Memory B cell (primary cell): ENCODE data around the gene WDPCP.
"Not testable (repeated sequence)": the region's sequence is repeated elsewhere in the genome, so short reads cannot be mapped to it uniquely, and the experiment has no call there.

Experiments used
- ATAC-seq: fragments of 150-1000 bp; cut with Tn5 transposase; 2 replicates; pipeline ENCODE4 v1.10.0; 2021; ENCODE audit warnings: low read depth, mild to moderate bottlenecking, moderate library complexity
- DNase-seq, 2 donors: peaks; one replicate each; pipeline ENCODE4 v3.0.0; 2022; ENCODE audit warnings: low spot score in 2 of 2
- H3K27ac Mint-ChIP-seq: one replicate; pipeline ENCODE4 v1.8.0; 2022; ENCODE audit warnings: mild to moderate bottlenecking, moderate library complexity, mixed read lengths
- H3K27me3 Mint-ChIP-seq: one replicate; pipeline ENCODE4 v1.8.0; 2022; ENCODE audit warnings: mixed read lengths
- H3K36me3 Mint-ChIP-seq: one replicate; pipeline ENCODE4 v1.8.0; 2022; ENCODE audit warnings: mild to moderate bottlenecking, mixed read lengths
- H3K4me1 Mint-ChIP-seq: one replicate; pipeline ENCODE4 v1.8.0; 2022; ENCODE audit warnings: mixed read lengths
- H3K4me3 Mint-ChIP-seq: one replicate; pipeline ENCODE4 v1.8.0; 2022; ENCODE audit warnings: mild to moderate bottlenecking, moderate library complexity, mixed read lengths
- H3K9me3 Mint-ChIP-seq: one replicate; pipeline ENCODE4 v1.8.0; 2022; ENCODE audit warnings: mixed read lengths

WDPCP gene

GRCh38 chr2:63320669-63321068, 267.6 kb downstream of the WDPCP start:
- Mint-ChIP-seq H3K4me1 (no peaks in the 10 kb centered on the region), H3K27me3 (no peaks in the 10 kb centered on the region), H3K27ac (no peak overlapping the region), H3K36me3 (peaks cover 15% of the 10 kb centered on the region), H3K4me3 (no peak overlapping the region), H3K9me3 (peaks cover 4% of the 10 kb centered on the region)
- ATAC-seq (no peak), DNase-seq (no peak)

- H3K9me3 Mint-ChIP-seq, result peaks cover 16% of the 10 kb centered on the region
Observed at GRCh38 chr2:63310614-63311013, 277.7 kb downstream of the WDPCP start.

GRCh38 chr2:63301481-63301880, 286.8 kb downstream of the WDPCP start:
- no peak for DNase-seq
- ATAC-seq, result no peak
- Mint-ChIP-seq H3K4me1 (no peaks in the 10 kb centered on the region), H3K27me3 (no peaks in the 10 kb centered on the region), H3K4me3 (no peak overlapping the region), H3K36me3 (peaks cover 54% of the 10 kb centered on the region), H3K27ac (no peak overlapping the region), H3K9me3 (peaks cover 29% of the 10 kb centered on the region)

More at GRCh38 chr2:63310614-63311013, 277.7 kb downstream of the WDPCP start:
- no peaks in the 10 kb centered on the region for H3K27me3 Mint-ChIP-seq
- H3K27ac Mint-ChIP-seq, result no peak overlapping the region
- H3K4me1 Mint-ChIP-seq, result no peaks in the 10 kb centered on the region
- DNase-seq, result no peak
- peaks cover 42% of the 10 kb centered on the region for H3K36me3 Mint-ChIP-seq
- no peak overlapping the region for H3K4me3 Mint-ChIP-seq
- ATAC-seq, result no peak

- no peak for DNase-seq
- Mint-ChIP-seq H3K4me3 (no peak overlapping the region), H3K27ac (no peak overlapping the region), H3K4me1 (no peaks in the 10 kb centered on the region), H3K36me3 (peaks cover 50% of the 10 kb centered on the region), H3K27me3 (no peaks in the 10 kb centered on the region), H3K9me3 (peaks cover 30% of the 10 kb centered on the region)
- ATAC-seq, result no peak
Observed at GRCh38 chr2:63300835-63301234, 287.4 kb downstream of the WDPCP start.

GRCh38 chr2:63287956-63288355, 300.3 kb downstream of the WDPCP start:
- Mint-ChIP-seq H3K27me3 (no peaks in the 10 kb centered on the region), H3K4me3 (no peak overlapping the region), H3K9me3 (peaks cover 13% of the 10 kb centered on the region), H3K36me3 (peaks cover 28% of the 10 kb centered on the region), H3K27ac (no peak overlapping the region), H3K4me1 (no peaks in the 10 kb centered on the region)
- DNase-seq (no peak), ATAC-seq (no peak)

- not testable (repeated sequence) for ATAC-seq, DNase-seq, H3K4me3 Mint-ChIP-seq, H3K4me1 Mint-ChIP-seq, H3K27ac Mint-ChIP-seq, H3K27me3 Mint-ChIP-seq
- peaks cover 27% of the 10 kb centered on the region for H3K36me3 Mint-ChIP-seq
- peaks cover 13% of the 10 kb centered on the region for H3K9me3 Mint-ChIP-seq
Observed at GRCh38 chr2:63286520-63286919, 301.8 kb downstream of the WDPCP start.

GRCh38 chr2:63283273-63283672, 305.0 kb downstream of the WDPCP start:
- no peak for DNase-seq
- no peak overlapping the region for H3K27ac Mint-ChIP-seq
- ATAC-seq, result no peak
- peaks cover 29% of the 10 kb centered on the region for H3K36me3 Mint-ChIP-seq
- H3K4me3 Mint-ChIP-seq, result no peak overlapping the region
- H3K9me3 Mint-ChIP-seq, result peaks cover 24% of the 10 kb centered on the region
- no peaks in the 10 kb centered on the region for H3K4me1 Mint-ChIP-seq
- H3K27me3 Mint-ChIP-seq, result no peaks in the 10 kb centered on the region

GRCh38 chr2:63272560-63272959, 315.7 kb downstream of the WDPCP start:
- no peak overlapping the region for H3K27ac Mint-ChIP-seq
- no peak overlapping the region for H3K4me3 Mint-ChIP-seq
- peaks cover 41% of the 10 kb centered on the region for H3K36me3 Mint-ChIP-seq
- no peaks in the 10 kb centered on the region for H3K4me1 Mint-ChIP-seq
- ATAC-seq (no peak), DNase-seq (no peak)
- H3K9me3 Mint-ChIP-seq, result peaks cover 38% of the 10 kb centered on the region
- H3K27me3 Mint-ChIP-seq, result no peaks in the 10 kb centered on the region

GRCh38 chr2:63270717-63271116, 317.6 kb downstream of the WDPCP start:
- Mint-ChIP-seq H3K4me1 (no peaks in the 10 kb centered on the region), H3K4me3 (no peak overlapping the region), H3K27me3 (no peaks in the 10 kb centered on the region), H3K36me3 (peaks cover 30% of the 10 kb centered on the region), H3K9me3 (peaks cover 28% of the 10 kb centered on the region), H3K27ac (no peak overlapping the region)
- ATAC-seq (no peak), DNase-seq (no peak)

- H3K27ac Mint-ChIP-seq, result no peak overlapping the region
- DNase-seq, result no peak
- peaks cover 23% of the 10 kb centered on the region for H3K36me3 Mint-ChIP-seq
- no peaks in the 10 kb centered on the region for H3K27me3 Mint-ChIP-seq
- H3K4me3 Mint-ChIP-seq, result no peak overlapping the region
- H3K4me1 Mint-ChIP-seq, result no peaks in the 10 kb centered on the region
- H3K9me3 Mint-ChIP-seq, result peaks cover 20% of the 10 kb centered on the region
- ATAC-seq, result no peak
Observed at GRCh38 chr2:63268946-63269345, 319.3 kb downstream of the WDPCP start.

GRCh38 chr2:63261137-63261621, 327.1 kb downstream of the WDPCP start:
- H3K4me1 Mint-ChIP-seq, result no peaks in the 10 kb centered on the region
- no peak overlapping the region for H3K4me3 Mint-ChIP-seq
- peaks cover 6% of the 10 kb centered on the region for H3K9me3 Mint-ChIP-seq
- H3K36me3 Mint-ChIP-seq, result peaks cover 13% of the 10 kb centered on the region
- H3K27me3 Mint-ChIP-seq, result no peaks in the 10 kb centered on the region
- ATAC-seq, result no peak
- H3K27ac Mint-ChIP-seq, result no peak overlapping the region
- DNase-seq, result no peak

GRCh38 chr2:63257473-63257872, 330.8 kb downstream of the WDPCP start:
- no peak overlapping the region for H3K4me3 Mint-ChIP-seq
- H3K36me3 Mint-ChIP-seq, result peaks cover 10% of the 10 kb centered on the region
- no peaks in the 10 kb centered on the region for H3K27me3 Mint-ChIP-seq
- no peak for DNase-seq
- no peaks in the 10 kb centered on the region for H3K4me1 Mint-ChIP-seq
- ATAC-seq, result peak; percentile 19
- H3K27ac Mint-ChIP-seq, result no peak overlapping the region
- peaks cover 4% of the 10 kb centered on the region for H3K9me3 Mint-ChIP-seq

GRCh38 chr2:63249161-63249560, 339.1 kb downstream of the WDPCP start:
- H3K27ac Mint-ChIP-seq, result no peak overlapping the region
- no peak overlapping the region for H3K4me3 Mint-ChIP-seq
- peaks cover 5% of the 10 kb centered on the region for H3K9me3 Mint-ChIP-seq
- peaks cover 42% of the 10 kb centered on the region for H3K36me3 Mint-ChIP-seq
- no peaks in the 10 kb centered on the region for H3K27me3 Mint-ChIP-seq
- H3K4me1 Mint-ChIP-seq, result no peaks in the 10 kb centered on the region
- no peak for ATAC-seq
- no peak for DNase-seq

GRCh38 chr2:63242747-63243146, 345.5 kb downstream of the WDPCP start:
- no peaks in the 10 kb centered on the region for H3K27me3 Mint-ChIP-seq
- DNase-seq (no peak), ATAC-seq (no peak)
- H3K27ac Mint-ChIP-seq, result no peak overlapping the region
- no peaks in the 10 kb centered on the region for H3K4me1 Mint-ChIP-seq
- peaks cover 19% of the 10 kb centered on the region for H3K36me3 Mint-ChIP-seq
- no peaks in the 10 kb centered on the region for H3K9me3 Mint-ChIP-seq
- H3K4me3 Mint-ChIP-seq, result no peak overlapping the region

GRCh38 chr2:63225964-63226686, 362.2 kb downstream of the WDPCP start:
- Mint-ChIP-seq H3K27me3 (no peaks in the 10 kb centered on the region), H3K4me3 (no peak overlapping the region), H3K9me3 (no peaks in the 10 kb centered on the region), H3K4me1 (no peaks in the 10 kb centered on the region), H3K27ac (no peak overlapping the region), H3K36me3 (peaks cover 10% of the 10 kb centered on the region)
- DNase-seq, result no peak
- ATAC-seq, result no peak
